ACHN (cell line): ENCODE data around the gene SLC40A1.

Experiments used
- DNase-seq: peaks from one replicate; pipeline ENCODE4 v3.0.0-alpha.2; 2015
- in situ Hi-C: cut with HindIII; loops from 2 replicates; pipeline ENCODE4 v1.10.0; 2017; ENCODE audit warnings: low sequenced_read_pairs, low pct_ligation_motif_present, low pct_unique_long_range_greater_than_20kb

SLC40A1 gene

GRCh38 chr2:189527041-189527750, 53.4 kb downstream of the SLC40A1 start:
- DNase-seq = no peak
- in situ Hi-C loops = no loop called here

- in situ Hi-C loops = no loop called here
- no peak for DNase-seq
Measured at GRCh38 chr2:189526241-189526640, 54.3 kb downstream of the SLC40A1 start.

GRCh38 chr2:189524746-189525145, 55.8 kb downstream of the SLC40A1 start:
- in situ Hi-C loops = no loop called here
- DNase-seq = no peak

GRCh38 chr2:189522435-189523151, 58.0 kb downstream of the SLC40A1 start:
- DNase-seq = no peak
- in situ Hi-C loops = no loop called here

- in situ Hi-C loops = no loop called here
Measured at GRCh38 chr2:189521699-189522434, 58.7 kb downstream of the SLC40A1 start.

GRCh38 chr2:189519631-189520387, 60.8 kb downstream of the SLC40A1 start:
- no peak for DNase-seq
- in situ Hi-C loops = no loop called here

More at GRCh38 chr2:189521699-189522434, 58.7 kb downstream of the SLC40A1 start:
- DNase-seq = no peak

GRCh38 chr2:189517847-189518535, 62.6 kb downstream of the SLC40A1 start:
- in situ Hi-C loops = no loop called here
- DNase-seq = no peak

- no peak for DNase-seq
- in situ Hi-C loops = no loop called here
Measured at GRCh38 chr2:189516546-189516945, 64.0 kb downstream of the SLC40A1 start.

GRCh38 chr2:189515264-189515663, 65.3 kb downstream of the SLC40A1 start:
- no peak for DNase-seq
- in situ Hi-C loops = no loop called here

GRCh38 chr2:189514104-189514503, 66.5 kb downstream of the SLC40A1 start:
- in situ Hi-C loops = no loop called here

GRCh38 chr2:189512879-189513278, 67.7 kb downstream of the SLC40A1 start:
- in situ Hi-C loops = no loop called here

More at GRCh38 chr2:189514104-189514503, 66.5 kb downstream of the SLC40A1 start:
- DNase-seq = no peak

GRCh38 chr2:189511960-189512319, 68.6 kb downstream of the SLC40A1 start:
- in situ Hi-C loops = no loop called here
- DNase-seq = no peak

More at GRCh38 chr2:189512879-189513278, 67.7 kb downstream of the SLC40A1 start:
- no peak for DNase-seq

GRCh38 chr2:189511210-189511959, 69.2 kb downstream of the SLC40A1 start:
- DNase-seq = no peak
- in situ Hi-C loops = no loop called here
